ENCODE results near the gene AKT2. TPM values are rescaled to one million over a fixed set of nuclear protein-coding genes. Genes with fewer than 3 reads are reported as not detected.

Gene AKT2
- total and polyA plus RNA-seq, 2 donors from 2014 or later: 75.0 to 154 TPM

- H3K9me3 ChIP-seq (ENCODE audit: control insufficient read depth in 2 of 3, insufficient read depth in 1 of 3, low read length in 3 of 3): no peaks in the 10 kb centered on the region
- H3K27ac ChIP-seq (ENCODE audit: low read depth in 2 of 2, low read length in 2 of 2): no peak overlapping the region
- intact Hi-C loops (cut with DNase I): no loop called here
- TF ChIP-seq CTCF (IDR thresholded peaks at IDR 0.05; ENCODE audit: borderline replicate concordance, extremely low read depth, insufficient read depth): no peak
- DNase-seq (peak in 1 of 5 donors; percentile 52), FAIRE-seq (no peak)
- H3K27me3 ChIP-seq (ENCODE audit: control insufficient read depth, insufficient read depth, low read length): no peaks in the 10 kb centered on the region
- H3K36me3 ChIP-seq (ENCODE audit: control insufficient read depth in 2 of 3, insufficient read depth in 3 of 3, low read length in 3 of 3): no peaks in the 10 kb centered on the region
- H3K4me1 ChIP-seq (ENCODE audit: control insufficient read depth in 2 of 3, insufficient read depth in 2 of 3, low read depth in 1 of 3, low read length in 3 of 3): no peaks in the 10 kb centered on the region
- no peak overlapping the region for H3K4me3 ChIP-seq (ENCODE audit: low read length in 3 of 3)
- H3K9ac ChIP-seq (ENCODE audit: low read length in 3 of 3): no peak overlapping the region
Observed at GRCh38 chr19:40315812-40316470, 30.8 kb upstream of the AKT2 start.

- H3K9ac ChIP-seq (ENCODE audit: low read length in 3 of 3): no peak overlapping the region
- H3K27me3 ChIP-seq (ENCODE audit: control insufficient read depth, insufficient read depth, low read length): no peaks in the 10 kb centered on the region
- no peak overlapping the region for H3K27ac ChIP-seq (ENCODE audit: low read depth in 2 of 2, low read length in 2 of 2)
- H3K36me3 ChIP-seq (ENCODE audit: control insufficient read depth in 2 of 3, insufficient read depth in 3 of 3, low read length in 3 of 3): no peaks in the 10 kb centered on the region
- TF ChIP-seq CTCF (IDR thresholded peaks at IDR 0.05; ENCODE audit: borderline replicate concordance, extremely low read depth, insufficient read depth): no peak
- FAIRE-seq (no peak), DNase-seq (no peak)
- no peak overlapping the region for H3K4me3 ChIP-seq (ENCODE audit: low read length in 3 of 3)
- intact Hi-C loops (cut with DNase I): no loop called here
- no peaks in the 10 kb centered on the region for H3K9me3 ChIP-seq (ENCODE audit: control insufficient read depth in 2 of 3, insufficient read depth in 1 of 3, low read length in 3 of 3)
- no peaks in the 10 kb centered on the region for H3K4me1 ChIP-seq (ENCODE audit: control insufficient read depth in 2 of 3, insufficient read depth in 2 of 3, low read depth in 1 of 3, low read length in 3 of 3)
Observed at GRCh38 chr19:40314656-40315055, 29.5 kb upstream of the AKT2 start.

GRCh38 chr19:40313229-40313983, 28.3 kb upstream of the AKT2 start:
- H3K27ac ChIP-seq (ENCODE audit: low read depth in 2 of 2, low read length in 2 of 2): no peak overlapping the region
- intact Hi-C loops (cut with DNase I): no loop called here
- FAIRE-seq: no peak

More at GRCh38 chr19:40313229-40313983, 28.3 kb upstream of the AKT2 start:
- Histone ChIP-seq H3K9ac (ENCODE audit: low read length in 3 of 3) (no peak overlapping the region), H3K4me1 (ENCODE audit: control insufficient read depth in 2 of 3, insufficient read depth in 2 of 3, low read depth in 1 of 3, low read length in 3 of 3) (no peaks in the 10 kb centered on the region), H3K36me3 (ENCODE audit: control insufficient read depth in 2 of 3, insufficient read depth in 3 of 3, low read length in 3 of 3) (no peaks in the 10 kb centered on the region), H3K4me3 (ENCODE audit: low read length in 3 of 3) (no peak overlapping the region), H3K27me3 (ENCODE audit: control insufficient read depth, insufficient read depth, low read length) (no peaks in the 10 kb centered on the region), H3K9me3 (ENCODE audit: control insufficient read depth in 2 of 3, insufficient read depth in 1 of 3, low read length in 3 of 3) (no peaks in the 10 kb centered on the region)
- no peak for DNase-seq
- TF ChIP-seq CTCF (IDR thresholded peaks at IDR 0.05; ENCODE audit: borderline replicate concordance, extremely low read depth, insufficient read depth): no peak
